ENCODE measurements around the gene CPSF4L.

GRCh38 chr17:73267648-73268537 is 6.2 kb upstream of the CPSF4L start:
- TF ChIP-seq POLR2A (IDR thresholded peaks at IDR 0.05) (no peak), EP300 (IDR thresholded peaks at IDR 0.05) (no peak), POLR2AphosphoS5 (IDR thresholded peaks at IDR 0.05) (no peak)
- TF ChIP-seq, protein P1, sequence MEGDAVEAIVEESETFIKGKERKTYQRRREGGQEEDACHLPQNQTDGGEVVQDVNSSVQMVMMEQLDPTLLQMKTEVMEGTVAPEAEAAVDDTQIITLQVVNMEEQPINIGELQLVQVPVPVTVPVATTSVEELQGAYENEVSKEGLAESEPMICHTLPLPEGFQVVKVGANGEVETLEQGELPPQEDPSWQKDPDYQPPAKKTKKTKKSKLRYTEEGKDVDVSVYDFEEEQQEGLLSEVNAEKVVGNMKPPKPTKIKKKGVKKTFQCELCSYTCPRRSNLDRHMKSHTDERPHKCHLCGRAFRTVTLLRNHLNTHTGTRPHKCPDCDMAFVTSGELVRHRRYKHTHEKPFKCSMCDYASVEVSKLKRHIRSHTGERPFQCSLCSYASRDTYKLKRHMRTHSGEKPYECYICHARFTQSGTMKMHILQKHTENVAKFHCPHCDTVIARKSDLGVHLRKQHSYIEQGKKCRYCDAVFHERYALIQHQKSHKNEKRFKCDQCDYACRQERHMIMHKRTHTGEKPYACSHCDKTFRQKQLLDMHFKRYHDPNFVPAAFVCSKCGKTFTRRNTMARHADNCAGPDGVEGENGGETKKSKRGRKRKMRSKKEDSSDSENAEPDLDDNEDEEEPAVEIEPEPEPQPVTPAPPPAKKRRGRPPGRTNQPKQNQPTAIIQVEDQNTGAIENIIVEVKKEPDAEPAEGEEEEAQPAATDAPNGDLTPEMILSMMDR (IDR thresholded peaks at IDR 0.05) = no peak
